OCI-LY3 (cell line): ENCODE measurements around the gene ANKRD33B.

Source experiments
- H2AFZ ChIP-seq: fragments of 200-600, 300-600 bp; shearing (Covaris generic); 2 replicates; pipeline ENCODE4 v1.6.0; 2014; ENCODE audit warnings: antibody characterized with exemption, low read depth, low read length
- H3K27ac ChIP-seq: fragments of 200-600, 300-600 bp; sonication (generic); 2 replicates; pipeline ENCODE4 v1.5.1; 2014; ENCODE audit warnings: mild to moderate bottlenecking, low read length, moderate library complexity, mixed read lengths
- H3K27me3 ChIP-seq: fragments of 200-600, 300-600 bp; sonication (generic); 2 replicates; pipeline ENCODE4 v1.6.1; 2014; ENCODE audit warnings: low read depth, low read length, mixed read lengths
- H3K36me3 ChIP-seq: fragments of 200-600, 300-600 bp; sonication (generic); replicated peaks from 2 replicates; pipeline ENCODE3; 2014; ENCODE audit warnings: low read depth, low read length, mixed read lengths
- H3K4me1 ChIP-seq: fragments of 300-600, 200-600 bp; sonication (generic); 2 replicates; pipeline ENCODE4 v1.6.1; 2014; ENCODE audit warnings: low read length, mixed read lengths
- H3K4me2 ChIP-seq: fragments of 200-600, 300-600 bp; sonication (generic); 2 replicates; pipeline ENCODE4 v1.6.1; 2014; ENCODE audit warnings: low read length, mixed read lengths
- H3K4me3 ChIP-seq: fragments of 300-600, 200-600 bp; sonication (generic); 2 replicates; pipeline ENCODE4 v1.5.1; 2014; ENCODE audit warnings: antibody characterized with exemption, mild to moderate bottlenecking, low read length, moderate library complexity
- H3K79me2 ChIP-seq: fragments of 300-600, 200-600 bp; shearing (Covaris generic); 2 replicates; pipeline ENCODE4 v1.6.1; 2014; ENCODE audit warnings: mild to moderate bottlenecking, low read length, mixed read lengths
- H3K9ac ChIP-seq: fragments of 300-600, 200-600 bp; shearing (Covaris generic); 2 replicates; pipeline ENCODE4 v1.6.0; 2014; ENCODE audit warnings: mild to moderate bottlenecking, low read length, moderate library complexity
- H3K9me3 ChIP-seq: fragments of 200-600, 300-600 bp; shearing (Covaris generic); 2 replicates; pipeline ENCODE4 v1.6.1; 2014; ENCODE audit warnings: low read length, mixed read lengths; ENCODE audit not compliant: insufficient read depth
- H4K20me1 ChIP-seq: fragments of 200-600, 300-600 bp; sonication (generic); 2 replicates; pipeline ENCODE4 v1.6.1; 2016; ENCODE audit warnings: low read length, mixed read lengths; ENCODE audit not compliant: insufficient read depth
- CTCF ChIP-seq: fragments of 200-600, 300-600 bp; sonication (generic); IDR thresholded peaks from 2 replicates; pipeline ENCODE4 v1.5.1; 2014; ENCODE audit warnings: antibody characterized with exemption, low read length, low read depth
- EZH2phosphoT487 ChIP-seq: fragments of 200-600 bp; shearing (Covaris generic); IDR thresholded peaks from 2 replicates; pipeline ENCODE4 v1.6.1; 2018; ENCODE audit warnings: antibody characterized with exemption, mixed run types, low read depth

ANKRD33B gene

DNA sequence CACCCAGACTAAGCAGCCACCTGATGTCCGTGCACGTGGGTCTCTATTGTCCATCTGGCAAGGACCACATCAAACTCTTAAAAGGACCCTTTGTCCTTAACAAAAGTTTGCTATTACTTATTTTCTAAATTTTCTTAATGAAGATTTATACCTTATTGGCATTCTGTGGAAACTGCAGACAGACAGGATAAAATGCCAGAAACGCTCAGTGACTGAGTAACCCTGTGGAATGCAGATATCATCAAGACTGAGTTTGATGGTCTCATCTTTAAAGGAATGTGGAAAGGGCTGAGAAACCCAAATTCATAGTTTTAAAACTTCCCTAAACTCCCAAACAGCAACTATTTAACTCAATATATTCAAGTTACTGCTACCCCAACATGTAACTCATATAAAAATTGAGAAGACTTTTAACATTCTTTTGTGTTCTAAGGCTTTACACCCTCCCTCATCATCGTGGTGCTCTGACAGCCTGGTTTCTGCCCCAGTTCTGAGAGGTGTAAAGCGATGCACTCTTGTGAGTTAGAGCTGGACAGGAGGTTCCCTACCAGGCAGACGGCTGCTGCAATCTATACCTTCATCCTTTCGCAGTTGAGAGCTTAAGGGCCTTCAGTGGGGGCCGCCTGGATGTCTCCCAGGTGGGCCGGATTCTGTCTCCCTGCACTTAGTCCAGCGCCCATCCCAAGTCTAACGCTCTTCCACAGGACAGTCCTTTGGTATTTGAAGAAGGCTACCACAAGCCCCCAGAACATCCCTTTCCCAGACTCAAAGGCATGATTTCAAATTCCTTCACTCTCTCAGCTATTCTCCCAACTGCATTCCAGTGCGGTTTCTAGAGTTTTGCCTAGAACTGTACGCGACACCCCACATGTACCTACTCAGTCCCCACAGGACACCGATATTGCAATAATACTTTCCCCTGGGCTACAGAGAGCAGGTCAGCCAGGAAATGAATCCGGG, 128.2 kb downstream of the ANKRD33B start:
- Histone ChIP-seq H3K4me3 (no peak overlapping the region), H3K79me2 (no peaks in the 10 kb centered on the region; the same call in 1 of the 2 replicates), H3K4me1 (peaks cover 36% of the 10 kb centered on the region), H3K27me3 (no peaks in the 10 kb centered on the region; the same call in 1 of the 2 replicates), H3K9me3 (peaks cover under 1% of the 10 kb centered on the region; the same call in 1 of the 2 replicates), H3K9ac (no peak overlapping the region), H4K20me1 (no peaks in the 10 kb centered on the region), H3K4me2 (no peak overlapping the region), H3K27ac (no peak overlapping the region), H3K36me3 (peaks cover 7% of the 10 kb centered on the region), H2AFZ (no peak overlapping the region)
- TF ChIP-seq CTCF: no peak
- no peak for TF ChIP-seq EZH2phosphoT487

GRCh38 chr5:10695055-10695649, 131.3 kb downstream of the ANKRD33B start:
- no peak overlapping the region for H3K27ac ChIP-seq
- H3K79me2 ChIP-seq: no peaks in the 10 kb centered on the region; the same call in 1 of the 2 replicates
- H2AFZ ChIP-seq: no peak overlapping the region
- TF ChIP-seq EZH2phosphoT487: no peak
- TF ChIP-seq CTCF: peak; percentile 74
- no peaks in the 10 kb centered on the region; the same call in 1 of the 2 replicates for H3K27me3 ChIP-seq
- no peak overlapping the region for H3K4me3 ChIP-seq
- H3K4me1 ChIP-seq: peaks cover 38% of the 10 kb centered on the region
- H3K9me3 ChIP-seq: no peaks in the 10 kb centered on the region
- no peak overlapping the region for H3K9ac ChIP-seq
- H3K4me2 ChIP-seq: peak overlapping the region; percentile 48
- H4K20me1 ChIP-seq: no peaks in the 10 kb centered on the region
- no peaks in the 10 kb centered on the region for H3K36me3 ChIP-seq

DNA sequence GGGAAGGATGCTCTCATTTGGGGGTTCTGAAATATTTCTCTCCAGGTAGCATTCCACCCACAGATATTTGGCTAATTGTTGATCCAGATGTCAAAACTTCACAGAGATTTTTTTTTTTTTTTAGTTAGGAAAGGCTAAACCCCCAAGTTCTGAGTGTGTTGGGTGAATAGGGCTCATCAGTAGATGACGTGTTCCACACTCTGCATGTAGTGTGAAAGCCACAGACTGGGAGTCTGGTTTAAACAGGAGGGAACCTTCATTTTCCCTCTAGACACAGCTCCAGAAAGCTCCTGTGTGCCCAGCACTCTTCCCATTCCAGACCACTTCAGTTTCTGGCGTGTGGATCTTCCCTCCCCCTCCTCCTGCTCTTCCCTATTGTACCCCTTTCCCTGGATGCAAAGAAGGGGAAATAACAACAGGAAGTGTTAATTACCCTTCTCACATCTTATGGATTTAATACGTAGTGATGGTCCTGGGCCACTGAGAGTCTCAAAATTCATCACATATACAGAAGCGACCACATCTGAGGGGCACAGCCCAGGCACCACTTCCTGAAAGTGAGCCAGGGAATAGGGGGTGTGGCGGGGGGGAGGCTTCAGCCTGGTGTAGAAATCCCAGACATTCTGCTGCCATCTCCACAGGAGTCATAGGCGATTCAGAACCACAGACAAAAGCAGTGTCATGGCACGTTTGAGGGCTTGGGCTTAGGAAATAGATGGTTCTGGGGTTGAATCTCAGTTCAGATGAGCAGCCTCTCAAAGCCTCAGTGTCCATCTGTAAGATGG, 132.1 kb downstream of the ANKRD33B start:
- no peaks in the 10 kb centered on the region; the same call in 1 of the 2 replicates for H3K79me2 ChIP-seq
- H3K27me3 ChIP-seq: no peaks in the 10 kb centered on the region; the same call in 1 of the 2 replicates
- H3K9ac ChIP-seq: no peak overlapping the region
- no peaks in the 10 kb centered on the region for H3K9me3 ChIP-seq
- no peak overlapping the region for H3K4me3 ChIP-seq
- H3K27ac ChIP-seq: no peak overlapping the region
- peaks cover 44% of the 10 kb centered on the region for H3K4me1 ChIP-seq
- H2AFZ ChIP-seq: no peak overlapping the region
- no peaks in the 10 kb centered on the region for H4K20me1 ChIP-seq
- TF ChIP-seq CTCF: no peak
- no peaks in the 10 kb centered on the region for H3K36me3 ChIP-seq
- peak overlapping the region; percentile 18; the same call in 1 of the 2 replicates for H3K4me2 ChIP-seq
